HG03571 (cell line): ENCODE data around the gene C9orf72.
A peak's percentile ranks its signal among the peaks of the same experiment; 100 is the strongest.

ENCODE experiments used
- ATAC-seq: cut with Tn5 transposase; IDR thresholded peaks from one replicate; pipeline ENCODE4 v1.9.1; 2021; ENCODE audit not compliant: unreplicated experiment

The C9orf72 gene

DNA sequence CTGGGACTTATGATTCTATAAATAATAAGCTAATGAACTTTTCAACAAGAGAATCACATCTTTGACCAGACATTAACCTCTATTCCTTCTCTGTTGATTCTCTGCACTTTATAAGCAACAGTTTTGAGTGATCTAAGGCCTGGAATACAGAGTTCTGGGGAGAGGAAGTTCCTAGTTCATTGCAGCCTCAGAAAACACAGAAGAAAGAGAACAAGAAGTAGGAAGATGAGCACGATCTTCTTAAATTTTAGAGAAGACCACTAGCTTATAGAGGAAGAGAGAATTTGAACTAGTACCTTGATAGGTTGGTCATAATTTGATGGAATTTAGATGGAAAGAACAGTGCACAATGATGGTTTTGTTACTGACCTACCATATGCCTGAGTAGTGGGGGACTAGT is 8.5 kb upstream of the C9orf72 start:
- no peak for ATAC-seq

DNA sequence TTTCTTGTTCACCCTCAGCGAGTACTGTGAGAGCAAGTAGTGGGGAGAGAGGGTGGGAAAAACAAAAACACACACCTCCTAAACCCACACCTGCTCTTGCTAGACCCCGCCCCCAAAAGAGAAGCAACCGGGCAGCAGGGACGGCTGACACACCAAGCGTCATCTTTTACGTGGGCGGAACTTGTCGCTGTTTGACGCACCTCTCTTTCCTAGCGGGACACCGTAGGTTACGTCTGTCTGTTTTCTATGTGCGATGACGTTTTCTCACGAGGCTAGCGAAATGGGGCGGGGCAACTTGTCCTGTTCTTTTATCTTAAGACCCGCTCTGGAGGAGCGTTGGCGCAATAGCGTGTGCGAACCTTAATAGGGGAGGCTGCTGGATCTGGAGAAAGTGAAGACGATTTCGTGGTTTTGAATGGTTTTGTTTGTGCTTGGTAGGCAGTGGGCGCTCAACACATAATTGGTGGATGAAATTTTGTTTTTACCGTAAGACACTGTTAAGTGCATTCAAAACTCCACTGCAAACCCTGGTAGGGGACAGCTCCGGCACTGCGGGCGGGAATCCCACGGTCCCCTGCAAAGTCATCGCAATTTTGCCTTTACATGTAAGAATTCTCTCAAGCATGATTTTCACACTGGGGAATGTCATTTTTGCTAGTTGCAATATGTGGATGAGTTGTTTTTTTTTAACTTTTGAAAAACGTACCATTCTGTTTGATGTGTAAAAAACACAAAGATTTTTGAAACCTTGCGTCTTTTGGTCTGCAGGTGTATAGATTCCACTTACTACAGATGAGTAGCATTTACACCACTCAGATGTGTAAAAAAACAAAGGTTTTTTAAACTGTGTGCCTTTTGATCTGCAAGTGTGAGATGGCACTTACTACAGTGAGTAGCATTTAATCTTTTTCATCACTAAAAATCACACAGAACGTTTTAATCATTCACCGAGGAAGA is 631 bp upstream of the C9orf72 start:
- peak; percentile 88 for ATAC-seq

DNA sequence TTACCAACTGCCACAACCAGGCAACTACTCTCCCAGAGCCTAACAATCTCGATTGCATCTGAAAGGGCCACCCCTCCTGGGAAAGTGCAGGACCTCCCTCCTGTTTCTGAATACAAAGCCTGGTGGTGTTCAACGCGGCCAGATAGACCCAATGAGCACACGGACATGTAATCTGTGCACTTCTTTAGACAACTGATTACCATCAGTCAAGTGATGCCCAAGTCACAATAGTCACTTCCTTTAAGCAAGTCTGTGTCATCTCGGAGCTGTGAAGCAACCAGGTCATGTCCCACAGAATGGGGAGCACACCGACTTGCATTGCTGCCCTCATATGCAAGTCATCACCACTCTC is 739 bp downstream of the C9orf72 start:
- peak; percentile 24 for ATAC-seq

DNA sequence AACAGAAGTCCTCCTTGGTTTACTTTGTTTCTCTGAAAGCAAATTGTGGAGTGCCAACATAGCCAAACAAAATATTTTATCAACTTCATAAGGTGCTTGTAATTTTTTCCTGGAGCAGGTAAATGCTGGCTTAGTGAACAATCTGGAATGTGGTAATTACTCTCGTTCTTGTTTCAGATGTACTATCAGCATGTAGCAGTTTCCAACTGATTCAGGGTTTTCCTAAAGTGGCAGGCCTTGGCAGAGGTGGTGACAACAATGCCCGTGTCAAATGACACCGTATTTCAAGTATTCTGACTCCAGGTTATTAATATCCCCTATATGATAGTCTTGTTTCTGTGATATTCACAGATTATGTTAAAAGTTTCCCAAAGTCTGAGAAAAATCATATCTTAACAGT is 1.2 kb downstream of the C9orf72 start:
- no peak for ATAC-seq

DNA sequence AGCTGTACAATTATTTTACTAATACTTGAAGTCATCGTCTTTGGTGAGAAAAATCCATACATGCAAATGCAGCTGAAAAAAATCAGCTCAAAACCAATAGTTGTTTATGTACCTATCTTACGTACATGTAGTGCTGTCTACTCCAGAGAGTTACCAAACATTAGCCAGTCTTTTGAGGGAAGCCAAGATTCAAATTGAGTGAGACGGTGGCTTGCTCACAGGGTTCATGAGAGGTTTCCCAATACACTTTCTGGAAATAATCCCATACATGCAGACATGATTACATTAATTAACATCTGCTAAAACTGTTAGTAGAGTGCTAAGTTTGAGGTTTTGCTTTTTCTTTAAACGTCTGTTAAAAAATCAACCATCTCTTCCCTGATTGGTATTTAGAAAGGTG is 2.3 kb downstream of the C9orf72 start:
- no peak for ATAC-seq

DNA sequence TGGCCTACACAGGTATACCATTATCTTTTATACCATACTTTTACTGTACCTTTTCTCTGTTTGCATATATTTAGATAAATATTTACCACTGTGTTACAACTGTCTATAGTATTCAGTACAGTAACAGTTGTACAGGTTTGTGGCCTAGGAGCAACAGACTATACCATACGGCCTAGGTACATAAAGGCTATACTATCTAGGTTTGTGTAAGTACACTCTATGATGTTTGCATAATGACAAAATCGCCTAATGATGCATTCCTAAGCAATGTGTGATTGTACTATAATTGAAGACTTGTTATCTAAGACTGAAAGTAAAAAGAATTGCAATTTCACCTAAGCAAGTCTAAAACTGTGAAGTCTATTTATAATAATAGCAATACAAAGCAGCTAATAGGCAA is 3.9 kb downstream of the C9orf72 start:
- ATAC-seq: no peak

DNA sequence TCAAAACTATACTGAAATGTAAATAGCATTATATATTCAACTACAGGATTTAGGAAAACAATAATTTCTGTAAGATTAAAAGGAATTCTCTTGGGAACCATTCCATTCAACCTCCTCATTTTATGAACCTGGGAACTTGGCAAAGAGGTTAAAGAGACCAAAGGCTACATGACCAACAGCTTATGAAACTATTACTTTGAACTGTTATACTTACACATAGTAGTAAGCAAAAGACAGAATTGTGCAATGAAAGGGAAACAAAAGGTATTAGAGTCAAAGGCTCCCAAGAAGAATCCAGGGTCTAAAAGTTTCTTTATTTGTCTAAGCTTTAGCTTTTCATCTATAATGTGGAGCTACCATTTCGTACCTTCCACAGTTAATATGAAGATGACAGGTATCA is 7.2 kb downstream of the C9orf72 start:
- no peak for ATAC-seq

DNA sequence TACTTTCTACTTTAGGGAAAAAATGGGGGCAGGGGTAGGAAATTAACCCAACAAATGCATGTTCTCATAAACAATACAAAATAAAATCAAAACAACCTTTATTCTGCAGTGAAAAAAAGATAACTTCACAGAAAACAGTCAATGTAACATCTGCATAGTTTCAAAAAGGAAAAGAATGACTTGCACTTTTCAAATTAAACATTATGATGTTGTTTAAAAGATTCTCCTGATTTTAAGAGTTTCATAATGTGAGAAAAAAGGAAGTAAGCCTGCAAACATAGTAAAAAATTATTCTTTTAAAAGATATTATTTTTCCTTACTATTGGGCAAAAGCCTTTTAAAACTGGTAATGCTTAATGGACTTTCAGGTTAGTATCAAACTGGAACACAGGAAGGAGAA is 7.6 kb downstream of the C9orf72 start:
- ATAC-seq: no peak

DNA sequence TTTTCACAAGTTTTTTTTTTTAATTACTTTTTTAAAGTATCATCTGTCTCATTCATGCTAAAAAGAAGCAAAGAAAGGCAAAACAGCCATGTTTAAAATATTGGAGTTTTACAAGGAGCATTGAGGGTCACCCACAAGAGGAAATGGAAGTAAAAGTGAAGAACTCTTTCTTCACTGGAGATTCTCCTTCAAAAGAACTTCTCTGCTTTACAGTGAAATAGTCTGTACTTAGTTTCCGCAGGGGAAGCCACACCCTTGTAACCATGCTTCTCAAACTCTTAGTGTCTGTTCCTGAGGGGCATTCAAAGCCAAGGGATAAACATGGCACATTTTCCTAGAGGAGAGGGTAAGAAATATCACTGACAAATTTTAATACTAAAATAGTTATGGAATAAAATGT is 8.6 kb downstream of the C9orf72 start:
- no peak for ATAC-seq

DNA sequence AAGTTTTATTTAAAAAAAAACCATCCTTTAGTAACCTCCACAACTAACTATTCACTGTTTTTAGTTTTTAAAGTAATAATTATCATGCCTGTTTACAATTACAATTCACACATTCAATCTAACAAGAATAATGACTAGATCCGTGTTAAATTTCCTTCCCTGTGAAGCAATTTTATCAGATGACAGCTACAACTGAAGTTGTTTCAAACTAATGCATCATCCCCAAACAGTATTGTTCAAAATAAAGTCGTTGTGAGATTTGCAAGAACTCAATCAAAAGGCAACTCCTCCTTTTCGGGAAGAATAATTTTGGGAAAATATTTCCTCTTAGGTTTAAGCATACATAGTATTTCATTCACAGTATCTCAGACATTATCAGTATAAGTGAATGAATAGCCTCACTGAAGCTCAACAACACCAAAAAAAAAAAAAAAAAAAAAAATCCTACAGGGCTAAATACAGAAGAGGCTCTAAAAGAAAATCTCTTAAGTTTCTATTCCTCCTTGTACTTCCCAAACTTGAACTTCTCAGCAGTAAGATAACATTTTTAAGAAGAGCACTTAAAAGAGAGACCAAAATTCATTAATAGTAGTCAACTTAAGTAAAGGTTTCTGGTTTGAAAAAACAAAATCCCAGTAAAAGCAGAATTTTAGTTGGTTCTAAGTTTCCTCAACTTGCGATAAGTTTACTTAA is 9.4 kb downstream of the C9orf72 start:
- no peak for ATAC-seq

DNA sequence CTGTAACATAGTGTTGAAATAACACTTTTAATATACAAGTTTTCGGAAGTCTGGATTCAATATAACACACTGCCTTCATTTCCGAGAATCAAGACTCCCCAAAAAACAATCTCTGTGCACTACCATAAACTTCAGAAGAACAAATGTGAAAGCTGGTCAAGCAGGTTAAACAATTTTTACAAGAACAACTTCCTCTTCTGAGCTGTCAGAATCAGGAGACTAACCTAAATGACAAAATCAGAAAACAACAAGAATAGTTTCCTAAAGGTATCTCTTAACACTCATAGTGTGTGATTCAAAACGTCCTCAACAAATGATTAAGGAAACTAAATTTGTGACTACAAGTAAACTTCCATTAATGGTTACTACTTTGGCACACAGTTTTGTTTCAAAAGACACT is 11.6 kb downstream of the C9orf72 start:
- no peak for ATAC-seq

DNA sequence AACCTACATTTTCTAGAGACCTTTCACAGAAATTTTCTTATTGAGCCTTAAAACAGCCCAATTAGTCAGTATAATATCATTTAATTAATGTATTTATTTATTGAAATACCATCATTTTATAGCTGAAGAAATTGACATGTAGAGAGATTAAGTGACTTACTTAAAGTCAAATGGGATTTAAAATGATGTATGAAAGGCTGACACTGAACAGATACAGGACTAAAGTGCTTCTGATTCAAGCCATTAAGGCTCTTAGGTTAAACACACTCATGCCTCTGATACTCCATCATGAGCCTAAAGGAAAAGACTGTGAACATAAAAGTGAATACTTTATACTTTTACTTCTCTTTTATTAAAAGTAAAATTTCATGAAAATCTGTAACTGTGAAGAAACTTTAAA is 12.8 kb downstream of the C9orf72 start:
- no peak for ATAC-seq

DNA sequence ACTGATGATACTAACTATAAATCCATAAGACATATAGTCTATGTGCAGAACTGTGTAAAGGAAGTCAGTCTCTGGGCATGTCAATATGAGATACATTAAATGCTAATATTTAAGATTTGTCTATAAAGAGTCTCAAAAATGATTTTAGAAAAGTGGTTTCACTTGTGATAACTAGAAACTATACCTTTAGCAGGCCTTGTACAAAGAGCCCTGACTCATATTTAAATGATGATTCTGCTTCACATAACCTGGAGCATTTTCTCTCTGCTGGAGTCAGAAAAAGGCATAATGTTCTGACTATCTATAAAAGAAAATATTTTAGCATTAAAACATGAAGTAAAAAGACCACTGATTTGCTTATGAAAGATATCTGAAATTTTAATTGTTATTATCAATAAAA is 15.0 kb downstream of the C9orf72 start:
- no peak for ATAC-seq

DNA sequence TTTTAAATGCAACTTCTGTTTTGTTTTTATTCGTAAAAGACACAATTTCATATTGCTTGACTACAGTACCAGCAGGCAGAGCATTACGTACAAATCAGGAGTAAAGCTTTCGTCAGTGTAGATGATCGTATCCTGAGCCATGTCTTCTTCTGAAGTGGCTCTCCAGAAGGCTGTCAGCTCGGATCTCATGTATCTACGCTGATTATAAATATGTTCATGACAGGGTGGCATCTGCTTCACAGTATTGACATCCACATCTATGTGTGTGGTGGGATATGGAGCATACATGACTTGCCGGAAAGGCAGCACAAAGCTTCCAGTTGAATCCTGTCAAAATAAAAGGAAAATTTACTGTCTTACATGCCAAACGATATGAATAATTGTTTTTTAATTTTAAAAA is 16.8 kb downstream of the C9orf72 start:
- no peak for ATAC-seq

DNA sequence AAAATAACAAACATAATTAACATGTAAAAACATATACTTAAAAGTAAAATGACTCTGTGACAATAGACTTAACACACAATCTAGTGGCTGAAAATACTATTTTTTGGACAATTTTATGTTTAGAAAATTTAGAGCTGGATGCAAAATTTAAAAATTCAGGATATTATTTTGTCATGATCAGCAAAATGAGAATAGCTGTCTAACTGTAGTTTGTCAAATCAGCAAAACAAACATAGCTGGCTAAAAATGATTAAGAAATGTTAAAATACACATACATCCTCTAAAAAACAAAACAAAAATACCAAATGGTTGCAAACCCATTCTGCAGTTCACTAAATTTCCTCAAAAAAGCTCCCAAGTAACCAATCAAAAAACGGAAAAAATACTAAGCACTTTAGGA is 18.6 kb downstream of the C9orf72 start:
- ATAC-seq: no peak

DNA sequence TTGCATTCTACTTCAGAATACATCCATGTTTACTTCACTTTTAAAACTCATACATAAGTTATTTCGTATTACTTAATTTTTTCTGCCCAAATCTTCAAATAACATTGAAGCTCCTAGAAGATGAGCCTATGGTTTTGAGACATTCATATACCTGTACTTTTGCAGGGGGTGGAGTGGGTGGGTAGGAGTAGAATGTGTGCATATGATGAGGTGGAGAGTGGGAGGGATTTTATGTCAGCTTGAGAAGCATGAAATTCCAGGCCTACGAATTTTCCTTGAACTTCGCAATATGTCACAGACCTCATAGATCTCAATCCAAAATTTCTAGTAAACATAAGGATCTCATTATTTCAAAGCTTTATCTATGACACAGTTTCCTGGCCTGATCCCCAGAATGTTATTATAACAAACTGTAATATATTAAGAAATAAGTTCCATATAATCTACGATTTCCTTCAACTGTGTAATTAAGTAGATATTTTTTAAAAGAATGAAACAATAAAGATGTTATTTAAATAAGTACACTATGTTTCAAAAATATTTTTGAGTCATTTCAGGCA is 24.0 kb downstream of the C9orf72 start:
- ATAC-seq: no peak

DNA sequence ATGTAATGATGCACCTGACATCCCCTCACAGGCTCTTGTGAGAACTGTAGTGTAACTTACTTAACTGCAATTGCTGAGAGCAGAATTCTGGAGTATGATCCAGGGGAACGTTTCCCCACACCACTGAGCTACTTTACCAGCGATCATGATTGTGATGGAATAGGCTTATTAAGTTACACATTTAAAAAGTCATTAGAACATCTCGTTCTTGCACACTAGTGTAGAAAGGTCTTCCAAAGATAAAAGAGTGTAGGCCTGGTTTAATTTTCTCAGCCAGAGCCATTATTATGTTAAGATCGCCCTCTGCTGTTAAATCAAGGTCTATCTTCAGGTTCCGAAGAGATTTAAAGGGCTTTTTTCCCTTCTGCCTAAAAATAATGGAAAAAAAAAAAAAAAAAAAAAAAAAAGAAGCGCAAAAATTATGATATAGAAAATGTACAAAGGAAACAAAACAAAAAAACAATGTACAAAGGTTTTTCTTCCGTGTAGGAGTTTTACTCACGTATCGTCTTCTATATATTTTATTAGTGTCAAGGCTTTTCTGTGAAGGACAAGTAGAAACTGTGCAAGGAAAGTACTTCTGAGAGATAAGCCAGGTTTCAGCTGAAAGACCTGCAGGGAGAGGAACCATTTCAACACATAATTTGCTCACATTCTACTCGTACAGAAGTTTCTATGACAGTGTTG is 25.1 kb downstream of the C9orf72 start:
- ATAC-seq: no peak

DNA sequence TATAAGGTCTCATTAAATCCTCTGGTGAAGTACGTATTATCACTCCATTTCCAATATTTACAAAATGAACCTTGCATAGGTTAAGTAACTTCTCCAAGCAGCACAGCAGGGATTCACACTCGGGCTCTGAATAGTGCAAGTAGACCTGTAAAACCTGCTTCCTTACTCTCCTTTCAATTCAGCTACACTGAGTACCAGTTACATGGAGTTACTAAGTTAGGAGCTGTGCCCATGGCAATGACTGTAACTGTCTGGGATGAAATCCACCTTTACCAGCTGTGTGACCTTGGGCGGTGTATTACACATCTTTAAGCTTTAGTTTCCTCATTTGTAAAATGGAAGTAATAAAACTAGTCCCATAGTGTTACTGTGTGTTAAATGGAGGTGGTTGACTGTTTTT is 27.8 kb downstream of the C9orf72 start:
- ATAC-seq: no peak

DNA sequence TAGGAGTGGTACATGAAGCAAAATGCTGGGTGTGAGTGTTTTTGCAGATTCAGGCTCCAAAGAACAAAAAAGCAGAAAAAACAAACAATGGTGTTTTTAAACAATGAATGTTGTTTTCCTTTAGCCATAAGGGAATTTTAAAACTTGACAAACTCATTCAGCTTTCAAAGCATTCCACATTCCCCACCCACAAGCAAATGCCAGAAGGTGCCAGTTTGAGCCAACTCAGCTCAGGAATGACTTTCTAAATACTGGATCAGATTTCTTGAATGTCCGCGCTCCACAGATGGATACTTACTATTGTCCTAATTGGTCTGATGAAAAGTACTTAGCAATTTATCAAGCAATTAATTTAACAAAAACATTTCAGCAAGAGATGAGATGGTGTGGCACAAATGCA is 30.8 kb downstream of the C9orf72 start:
- no peak for ATAC-seq

DNA sequence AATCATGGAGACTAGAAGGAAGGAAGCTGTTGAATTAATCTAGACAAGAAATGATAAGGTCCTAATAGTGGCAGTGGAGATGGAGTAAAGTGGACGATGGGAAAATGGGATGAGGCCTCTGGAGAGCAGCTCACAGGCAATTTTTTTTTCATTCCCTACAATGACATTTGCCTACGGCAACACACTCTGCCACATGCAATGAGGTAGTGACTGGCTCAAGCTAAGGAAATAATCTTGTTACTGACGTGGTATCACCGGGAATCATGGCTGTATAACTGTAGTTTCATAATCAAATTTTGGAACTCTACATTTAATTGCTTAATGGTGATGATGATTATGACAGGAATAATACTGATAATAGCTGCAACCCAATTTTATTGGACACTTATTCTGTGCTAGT is 31.5 kb downstream of the C9orf72 start:
- ATAC-seq: no peak

DNA sequence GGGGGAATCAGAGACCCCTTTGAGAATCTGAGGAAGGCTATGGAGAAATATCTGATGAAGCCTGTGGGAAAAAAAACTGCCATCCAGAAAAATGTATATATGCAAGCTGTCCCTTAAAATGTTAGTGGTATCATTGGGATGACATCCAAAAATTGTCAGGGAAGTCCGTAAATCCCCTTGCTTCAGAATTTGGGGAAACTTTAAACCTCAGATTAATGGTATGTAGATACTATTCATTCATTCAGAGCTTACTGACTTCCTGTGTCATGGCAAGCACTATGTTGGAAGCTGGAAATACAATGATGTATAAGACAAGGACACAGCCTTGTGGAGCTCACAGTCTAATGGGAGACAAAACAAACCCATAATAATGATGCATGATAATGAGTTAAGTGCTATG is 32.8 kb downstream of the C9orf72 start:
- ATAC-seq: no peak
